H1 (cell line): Measurements from ENCODE around the gene ACOT7.
"Not testable (repeated sequence)": the region's sequence is repeated elsewhere in the genome, so short reads cannot be mapped to it uniquely, and the experiment has no call there.

Experiments used
- EP300 ChIP-seq, 2 experiments: IDR thresholded peaks; 1 replicate in 1 of 2; 2 replicates in 1 of 2; pipeline ENCODE4 v1.6.1; 2011 to 2012; ENCODE audit warnings: low read depth in 2 of 2, low read length in 2 of 2, mild to moderate bottlenecking in 2 of 2, borderline replicate concordance in 1 of 2, inconsistent platforms in 1 of 2, moderate library complexity in 1 of 2
- MAFK ChIP-seq: IDR thresholded peaks from 2 replicates; pipeline ENCODE4 v1.6.1; 2012; ENCODE audit warnings: low read depth, mild to moderate bottlenecking, improper control_type of control experiment, low read length
- POLR2A ChIP-seq, 2 experiments: IDR thresholded peaks; 1 replicate in 1 of 2; 2 replicates in 1 of 2; pipeline ENCODE4 v1.6.1; 2011; ENCODE audit warnings: low read depth in 2 of 2, low read length in 2 of 2, mild to moderate bottlenecking in 2 of 2; ENCODE audit errors: control extremely low read depth in 1 of 2
- POLR2AphosphoS5 ChIP-seq: IDR thresholded peaks from 2 replicates; pipeline ENCODE4 v1.6.1; 2011; ENCODE audit warnings: low read depth, low read length
- RBBP5 ChIP-seq: IDR thresholded peaks from 2 replicates; pipeline ENCODE4 v1.7.1; 2012; ENCODE audit warnings: low read depth, mild to moderate bottlenecking, inconsistent platforms, low read length, moderate library complexity, borderline replicate concordance
- RXRA ChIP-seq: IDR thresholded peaks from 2 replicates; pipeline ENCODE4 v1.6.1; 2011; ENCODE audit warnings: low read depth, mild to moderate bottlenecking, low read length, moderate library complexity; ENCODE audit not compliant: insufficient read depth
- SUZ12 ChIP-seq: fragments of 200-600 bp; sonication (generic); IDR thresholded peaks from 2 replicates; pipeline ENCODE4 v1.6.1; 2012; ENCODE audit warnings: mild to moderate bottlenecking, inconsistent platforms, low read length, moderate library complexity, mixed read lengths
- TCF12 ChIP-seq: IDR thresholded peaks from 2 replicates; pipeline ENCODE4 v1.6.1; 2011; ENCODE audit warnings: low read depth, mild to moderate bottlenecking, low read length
- TF ChIP-seq, protein P1 (sequence below), 3 experiments: IDR thresholded peaks; 1 replicate in 2 of 3; 2 replicates in 1 of 3; pipeline versions ENCODE4 v1.5.1 to v1.6.1; 2011; ENCODE audit warnings: low read length in 3 of 3, mild to moderate bottlenecking in 3 of 3, inconsistent platforms in 2 of 3, low read depth in 1 of 3, moderate library complexity in 1 of 3; ENCODE audit not compliant: insufficient read depth in 1 of 3; ENCODE audit errors: control extremely low read depth in 1 of 3
- TF ChIP-seq, protein P2 (sequence below): IDR thresholded peaks from 2 replicates; pipeline ENCODE4 v1.6.1; 2011; ENCODE audit warnings: low read length, improper control_type of control experiment

- TF ChIP-seq, protein P1, sequence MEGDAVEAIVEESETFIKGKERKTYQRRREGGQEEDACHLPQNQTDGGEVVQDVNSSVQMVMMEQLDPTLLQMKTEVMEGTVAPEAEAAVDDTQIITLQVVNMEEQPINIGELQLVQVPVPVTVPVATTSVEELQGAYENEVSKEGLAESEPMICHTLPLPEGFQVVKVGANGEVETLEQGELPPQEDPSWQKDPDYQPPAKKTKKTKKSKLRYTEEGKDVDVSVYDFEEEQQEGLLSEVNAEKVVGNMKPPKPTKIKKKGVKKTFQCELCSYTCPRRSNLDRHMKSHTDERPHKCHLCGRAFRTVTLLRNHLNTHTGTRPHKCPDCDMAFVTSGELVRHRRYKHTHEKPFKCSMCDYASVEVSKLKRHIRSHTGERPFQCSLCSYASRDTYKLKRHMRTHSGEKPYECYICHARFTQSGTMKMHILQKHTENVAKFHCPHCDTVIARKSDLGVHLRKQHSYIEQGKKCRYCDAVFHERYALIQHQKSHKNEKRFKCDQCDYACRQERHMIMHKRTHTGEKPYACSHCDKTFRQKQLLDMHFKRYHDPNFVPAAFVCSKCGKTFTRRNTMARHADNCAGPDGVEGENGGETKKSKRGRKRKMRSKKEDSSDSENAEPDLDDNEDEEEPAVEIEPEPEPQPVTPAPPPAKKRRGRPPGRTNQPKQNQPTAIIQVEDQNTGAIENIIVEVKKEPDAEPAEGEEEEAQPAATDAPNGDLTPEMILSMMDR (IDR thresholded peaks at IDR 0.05; ENCODE audit: control extremely low read depth in 1 of 3, insufficient read depth in 1 of 3, low read depth in 1 of 3, low read length in 3 of 3), result peak in 2 of 3 experiments; percentile 49 to 54; a peak in 3 of 4 replicates
- not testable (repeated sequence) for TF ChIP-seq RBBP5; POLR2AphosphoS5; MAFK; RXRA; EP300 (IDR thresholded peaks at IDR 0.05; ENCODE audit: borderline replicate concordance in 1 of 2, low read depth in 2 of 2, low read length in 2 of 2); POLR2A (IDR thresholded peaks at IDR 0.05; ENCODE audit: control extremely low read depth in 1 of 2, low read depth in 2 of 2, low read length in 2 of 2); TCF12; SUZ12
- TF ChIP-seq, protein P2, sequence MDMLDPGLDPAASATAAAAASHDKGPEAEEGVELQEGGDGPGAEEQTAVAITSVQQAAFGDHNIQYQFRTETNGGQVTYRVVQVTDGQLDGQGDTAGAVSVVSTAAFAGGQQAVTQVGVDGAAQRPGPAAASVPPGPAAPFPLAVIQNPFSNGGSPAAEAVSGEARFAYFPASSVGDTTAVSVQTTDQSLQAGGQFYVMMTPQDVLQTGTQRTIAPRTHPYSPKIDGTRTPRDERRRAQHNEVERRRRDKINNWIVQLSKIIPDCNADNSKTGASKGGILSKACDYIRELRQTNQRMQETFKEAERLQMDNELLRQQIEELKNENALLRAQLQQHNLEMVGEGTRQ, result not testable (repeated sequence)
Measured at GRCh38 chr1:6363085-6363884, 30.3 kb downstream of the ACOT7 start.
